D721Med (cell line): Measurements from ENCODE around the gene TNFSF9.
A peak's percentile ranks its signal among the peaks of the same experiment; 100 is the strongest.
"Not testable (repeated sequence)": the region's sequence is repeated elsewhere in the genome, so short reads cannot be mapped to it uniquely, and the experiment has no call there.

Experiments
- DNase-seq: peaks from one replicate; pipeline ENCODE4 v3.0.0; 2011; ENCODE audit warnings: low spot score; ENCODE audit not compliant: insufficient read length
- FAIRE-seq: peaks from 2 replicates; lab custom pipeline; 2011; peaks lifted over from hg19 to GRCh38; lab: Jason Lieb, UNC
- TF ChIP-seq, protein P1 (sequence below): IDR thresholded peaks from 2 replicates; pipeline ENCODE4 v1.5.1; 2012; ENCODE audit warnings: mild to moderate bottlenecking, control low read depth; ENCODE audit not compliant: insufficient read depth; ENCODE audit errors: missing control alignments

Gene TNFSF9

DNA sequence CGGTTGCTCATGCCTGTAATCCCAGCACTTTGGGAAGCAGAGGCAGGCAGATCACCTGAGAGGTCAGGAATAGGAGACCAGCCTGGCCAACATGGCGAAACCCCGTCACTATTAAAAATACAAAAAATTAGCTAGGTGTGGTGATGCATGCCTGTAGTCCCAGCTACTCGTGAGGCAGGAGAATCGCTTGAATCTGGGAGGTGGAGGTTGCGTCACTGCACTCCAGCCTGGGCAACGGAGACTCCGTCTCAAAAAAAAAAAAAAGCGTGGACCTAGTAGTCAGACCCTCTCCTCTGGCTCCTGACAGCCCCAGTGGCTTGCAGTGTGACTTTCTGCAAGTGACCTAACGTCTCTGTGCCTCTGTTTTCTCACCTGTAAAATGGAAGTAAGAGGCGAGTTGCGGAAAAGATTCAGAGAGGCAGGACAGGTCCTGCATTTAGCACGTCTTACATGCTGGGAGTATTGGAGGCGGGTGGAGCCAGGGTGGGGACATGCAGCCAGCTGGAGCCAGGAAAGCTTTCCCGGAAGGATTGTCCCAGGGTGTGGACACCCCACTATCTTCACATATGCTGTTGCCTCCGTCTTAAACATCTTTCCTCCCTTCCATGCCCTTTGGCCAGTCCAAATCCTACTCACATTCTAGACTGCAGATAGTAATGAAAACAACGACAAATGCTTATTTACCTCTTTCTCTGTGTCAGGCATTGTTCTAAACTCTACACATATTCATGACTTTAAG is 31.6 kb upstream of the TNFSF9 start:
- FAIRE-seq (no peak), DNase-seq (no peak)
- TF ChIP-seq, protein P1, sequence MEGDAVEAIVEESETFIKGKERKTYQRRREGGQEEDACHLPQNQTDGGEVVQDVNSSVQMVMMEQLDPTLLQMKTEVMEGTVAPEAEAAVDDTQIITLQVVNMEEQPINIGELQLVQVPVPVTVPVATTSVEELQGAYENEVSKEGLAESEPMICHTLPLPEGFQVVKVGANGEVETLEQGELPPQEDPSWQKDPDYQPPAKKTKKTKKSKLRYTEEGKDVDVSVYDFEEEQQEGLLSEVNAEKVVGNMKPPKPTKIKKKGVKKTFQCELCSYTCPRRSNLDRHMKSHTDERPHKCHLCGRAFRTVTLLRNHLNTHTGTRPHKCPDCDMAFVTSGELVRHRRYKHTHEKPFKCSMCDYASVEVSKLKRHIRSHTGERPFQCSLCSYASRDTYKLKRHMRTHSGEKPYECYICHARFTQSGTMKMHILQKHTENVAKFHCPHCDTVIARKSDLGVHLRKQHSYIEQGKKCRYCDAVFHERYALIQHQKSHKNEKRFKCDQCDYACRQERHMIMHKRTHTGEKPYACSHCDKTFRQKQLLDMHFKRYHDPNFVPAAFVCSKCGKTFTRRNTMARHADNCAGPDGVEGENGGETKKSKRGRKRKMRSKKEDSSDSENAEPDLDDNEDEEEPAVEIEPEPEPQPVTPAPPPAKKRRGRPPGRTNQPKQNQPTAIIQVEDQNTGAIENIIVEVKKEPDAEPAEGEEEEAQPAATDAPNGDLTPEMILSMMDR, result no peak

DNA sequence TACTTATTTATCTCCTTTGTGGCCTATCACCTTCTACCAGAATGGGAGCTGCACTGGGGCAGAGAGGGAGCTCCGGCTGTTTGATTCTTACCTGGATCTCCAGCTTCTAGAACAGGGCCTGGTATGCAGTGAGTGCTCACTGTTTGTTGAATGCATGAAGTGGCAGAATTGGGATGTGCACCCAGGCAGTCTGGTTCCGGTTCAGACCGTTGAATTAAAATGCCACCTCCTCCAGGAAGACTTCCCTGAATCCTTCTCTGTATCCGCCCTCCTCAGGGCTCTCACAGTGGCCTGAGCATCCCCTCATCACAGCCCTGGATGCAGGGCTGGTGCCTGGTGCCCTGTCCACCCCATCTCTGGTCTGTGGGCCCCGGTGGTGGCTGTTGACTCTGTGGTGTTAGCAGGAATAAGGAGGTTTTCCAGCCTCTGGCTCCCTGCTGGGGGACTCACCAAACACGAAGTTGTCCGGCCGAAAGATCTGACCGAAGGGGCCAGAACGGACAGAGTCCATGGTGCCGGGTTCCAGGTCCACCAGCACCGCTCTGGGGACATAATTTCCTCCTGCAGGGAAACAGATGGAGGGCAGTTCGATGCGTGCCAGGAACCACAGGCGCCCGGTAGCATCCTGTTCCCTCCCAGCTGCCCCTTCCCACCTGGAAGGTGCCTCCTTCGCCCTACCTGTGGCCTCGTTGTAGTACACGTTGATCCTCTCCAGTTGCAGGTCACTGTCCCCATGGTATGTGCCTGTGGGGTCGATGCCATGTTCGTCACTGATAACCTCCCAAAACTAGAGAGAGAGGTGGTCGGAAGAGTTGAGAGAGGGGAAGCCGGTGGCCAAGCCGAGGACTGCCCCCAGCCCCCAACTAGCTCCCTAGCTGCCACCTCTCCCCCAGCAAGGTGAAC is 29.7 kb upstream of the TNFSF9 start:
- TF ChIP-seq, protein P1, result no peak
- no peak for FAIRE-seq

DNA sequence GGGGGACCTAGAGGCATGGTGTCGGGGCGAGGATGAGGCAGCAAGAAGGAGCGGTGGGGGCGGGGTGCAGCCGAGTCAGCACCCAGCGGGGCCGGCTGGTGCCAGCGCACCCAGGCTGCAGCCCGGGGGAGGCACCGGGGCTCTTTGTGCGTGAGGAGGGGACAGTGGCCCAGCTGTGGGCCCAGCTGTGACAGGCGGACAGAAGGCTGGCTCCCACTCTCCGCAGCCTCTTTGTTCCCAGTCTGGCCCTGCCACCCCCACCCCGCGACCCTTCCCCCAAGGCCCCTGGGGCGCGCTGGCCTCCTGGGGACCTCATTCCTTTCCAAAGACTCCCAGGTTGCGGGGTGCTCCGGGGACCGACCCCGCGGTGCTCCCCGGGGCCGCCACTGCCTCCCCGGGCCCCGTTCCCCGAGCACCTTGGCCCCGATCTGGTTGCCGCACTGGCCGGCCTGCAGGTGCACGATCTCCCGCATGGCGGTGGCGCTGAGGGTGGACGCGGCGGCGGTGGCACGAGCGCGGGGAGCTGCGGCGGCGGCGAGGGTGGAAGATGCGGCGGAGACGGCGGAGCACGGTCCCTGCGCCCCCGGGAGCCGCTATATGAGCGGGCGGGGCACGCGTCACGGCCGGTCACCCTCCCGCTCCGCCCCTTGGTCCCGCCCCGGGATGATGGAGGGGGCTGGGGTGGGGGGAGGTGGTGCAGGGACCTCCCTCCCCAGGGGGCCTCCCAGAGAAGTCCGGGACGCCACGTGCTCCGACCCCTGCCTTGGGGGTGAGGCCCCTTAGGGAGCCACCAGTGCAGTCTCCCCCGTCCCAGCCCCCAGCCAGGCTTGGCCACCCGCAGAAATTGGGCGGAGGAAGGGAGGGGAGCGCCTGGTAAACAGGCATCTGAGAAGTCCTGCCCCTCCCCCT is 28.8 kb upstream of the TNFSF9 start, which contains the start of gene TUBB4A:
Gene TUBB4A, minus strand, starts transcription at position 570 of the 909 bp plus-strand sequence. Its CDS starts 97 bp downstream, at position 473.
- DNase-seq (peak; percentile 96), FAIRE-seq (no peak)
- TF ChIP-seq, protein P1, result no peak

More for the DNA sequence above, 29.7 kb upstream of the TNFSF9 start:
- no peak for DNase-seq

DNA sequence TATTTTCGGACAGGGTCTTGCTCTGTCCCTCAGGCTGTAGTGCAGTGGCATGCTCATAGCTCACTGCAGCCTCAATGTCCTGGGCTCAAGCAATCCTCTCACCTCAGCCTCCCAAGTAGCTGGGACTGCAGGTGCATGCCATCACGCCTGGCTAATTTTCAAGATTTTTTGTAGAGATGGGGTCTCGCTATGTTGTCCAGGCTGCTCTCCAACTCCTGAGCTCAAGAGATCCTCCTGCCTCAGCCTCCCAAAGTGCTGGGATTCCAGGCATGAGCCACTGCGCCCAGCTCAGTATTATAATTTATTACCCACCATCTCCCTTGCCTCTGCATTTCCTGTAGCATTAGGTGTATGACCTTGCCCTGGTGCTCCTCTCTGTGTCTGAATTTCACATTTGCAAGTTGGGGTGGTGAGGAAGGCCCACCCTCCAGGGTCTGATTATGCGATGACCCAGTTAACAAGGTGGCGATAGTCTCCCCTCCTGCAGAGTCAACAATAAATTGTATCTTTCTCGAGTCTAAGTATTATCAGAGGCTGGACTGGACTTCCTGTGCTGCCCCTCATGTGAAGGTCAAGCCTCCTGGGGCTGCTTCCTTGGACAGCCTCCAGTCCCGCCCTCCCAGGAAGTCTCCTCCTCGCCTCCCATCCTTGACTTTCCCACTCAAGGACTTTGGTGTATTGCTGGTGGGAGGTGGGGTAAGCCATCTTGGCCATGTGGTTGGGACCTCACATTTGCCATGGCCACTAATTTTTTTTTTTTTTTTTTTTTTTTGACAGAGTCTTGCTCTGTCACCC is 27.2 kb upstream of the TNFSF9 start:
- FAIRE-seq, result no peak
- TF ChIP-seq, protein P1, result no peak

DNA sequence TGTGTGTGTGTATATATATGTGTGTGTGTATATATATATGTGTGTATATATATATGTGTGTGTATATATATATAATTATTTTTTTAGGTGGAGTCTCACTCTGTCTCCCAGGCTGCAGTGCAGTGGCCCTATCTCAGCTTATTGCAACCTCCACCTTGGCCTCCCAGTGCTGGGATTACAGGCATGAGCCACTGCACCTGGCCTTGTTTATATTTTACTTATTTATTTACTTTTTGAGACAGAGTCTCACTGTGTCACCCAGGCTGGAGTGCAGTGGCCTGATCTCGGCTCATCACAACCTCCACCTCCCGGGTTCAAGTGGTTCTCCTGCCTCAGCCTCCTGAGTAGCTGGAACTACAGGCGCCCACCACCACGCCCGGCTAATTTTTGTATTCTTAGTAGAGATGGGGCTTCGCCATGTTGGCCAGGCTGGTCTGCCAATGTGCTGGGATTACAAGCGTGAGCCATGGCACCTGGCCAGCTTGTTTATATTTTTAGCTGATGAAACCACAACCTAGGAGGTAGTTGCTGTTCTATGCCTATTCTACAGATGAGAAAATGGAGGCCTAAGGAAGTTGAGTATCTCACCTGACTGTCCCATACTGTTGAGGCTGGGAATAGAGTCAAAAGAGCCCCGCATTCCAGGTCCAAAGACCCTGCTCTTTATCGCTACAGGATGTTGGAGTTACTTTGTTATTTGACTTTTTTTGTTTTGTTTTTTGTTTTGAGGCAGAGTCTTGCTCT is 22.6 kb upstream of the TNFSF9 start:
- not testable (repeated sequence) for DNase-seq

More for the DNA sequence above, 27.2 kb upstream of the TNFSF9 start:
- no peak for DNase-seq

GRCh38 chr19:6509118-6509971 is 21.5 kb upstream of the TNFSF9 start:
- FAIRE-seq (no peak), DNase-seq (no peak)
- TF ChIP-seq, protein P1, result no peak

More for the DNA sequence above, 22.6 kb upstream of the TNFSF9 start:
- FAIRE-seq, result not testable (repeated sequence)
